HG03025 (cell line): ENCODE data around the gene CPB2.

Source experiments
- ATAC-seq: cut with Tn5 transposase; IDR thresholded peaks from one replicate; pipeline ENCODE4 v1.9.1; 2021; ENCODE audit warnings: mild to moderate bottlenecking, moderate library complexity; ENCODE audit not compliant: unreplicated experiment, low FRiP score

CPB2 gene

DNA sequence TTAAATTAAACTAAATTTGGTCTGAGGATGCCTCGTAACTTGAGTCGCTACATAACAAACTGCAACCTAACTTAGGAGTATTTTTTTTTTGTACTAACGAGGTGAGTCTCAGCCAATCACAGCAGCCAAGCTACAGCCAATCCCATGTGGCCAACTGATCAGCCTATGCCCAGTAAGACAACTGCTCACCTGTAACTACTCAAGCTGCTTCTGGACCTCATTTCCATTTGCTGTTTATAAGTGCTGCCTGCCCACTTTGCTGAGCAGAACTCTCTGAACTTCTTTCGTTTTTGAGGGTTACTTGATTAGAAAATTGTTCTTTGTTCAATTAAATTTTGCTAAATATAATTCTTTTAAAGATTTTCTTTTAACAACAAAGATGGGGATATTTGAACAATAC, 3.8 kb downstream of the CPB2 start:
- ATAC-seq = no peak

DNA sequence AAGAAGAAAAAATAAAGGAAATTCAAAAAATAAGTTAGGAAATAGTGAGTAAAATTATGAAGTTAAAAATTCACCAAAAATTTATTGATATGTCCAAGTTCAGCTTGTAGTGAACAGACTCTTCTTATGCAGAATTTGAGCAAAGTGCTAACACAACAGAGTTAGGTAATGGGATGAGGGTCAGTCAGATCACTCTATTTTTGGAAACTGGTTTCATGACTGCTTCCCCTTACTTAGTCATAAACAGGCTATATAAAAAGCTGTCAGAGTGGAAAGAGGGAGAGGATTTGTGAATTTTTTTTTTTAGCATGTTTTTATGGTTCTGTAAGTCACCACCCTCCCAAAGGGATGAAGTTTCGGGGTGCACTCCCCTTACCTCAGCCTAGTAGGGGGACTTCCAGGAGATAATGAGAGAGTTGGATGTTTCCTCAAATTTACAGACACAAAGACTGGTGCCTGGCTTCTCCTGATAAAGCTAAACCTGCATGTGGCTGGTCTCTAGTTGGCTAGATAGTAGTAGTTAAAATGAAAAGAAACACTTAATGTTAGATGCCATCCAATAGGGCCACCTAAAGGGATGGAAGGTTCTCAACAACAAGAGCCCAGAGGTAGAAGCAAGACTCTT, 4.5 kb downstream of the CPB2 start:
- ATAC-seq = no peak

DNA sequence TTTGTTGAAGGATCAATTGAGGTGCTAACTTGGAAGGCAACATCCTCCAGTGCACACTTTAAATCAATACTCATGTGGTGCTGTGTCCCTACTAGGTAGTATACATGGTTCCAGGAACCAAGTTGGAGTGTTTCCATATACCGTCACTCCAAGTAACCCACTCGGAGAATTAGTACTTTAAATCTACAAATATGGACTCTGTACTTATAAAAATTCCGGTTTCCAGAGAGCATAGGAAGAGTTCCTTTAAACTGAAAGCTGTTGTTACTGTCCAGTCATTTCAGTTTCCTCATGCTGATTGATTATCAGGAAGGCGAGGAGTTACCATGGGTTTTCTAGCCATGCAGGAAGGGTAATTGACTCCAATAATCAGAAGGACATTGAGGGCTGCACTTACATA, 7.2 kb downstream of the CPB2 start:
- ATAC-seq = no peak

DNA sequence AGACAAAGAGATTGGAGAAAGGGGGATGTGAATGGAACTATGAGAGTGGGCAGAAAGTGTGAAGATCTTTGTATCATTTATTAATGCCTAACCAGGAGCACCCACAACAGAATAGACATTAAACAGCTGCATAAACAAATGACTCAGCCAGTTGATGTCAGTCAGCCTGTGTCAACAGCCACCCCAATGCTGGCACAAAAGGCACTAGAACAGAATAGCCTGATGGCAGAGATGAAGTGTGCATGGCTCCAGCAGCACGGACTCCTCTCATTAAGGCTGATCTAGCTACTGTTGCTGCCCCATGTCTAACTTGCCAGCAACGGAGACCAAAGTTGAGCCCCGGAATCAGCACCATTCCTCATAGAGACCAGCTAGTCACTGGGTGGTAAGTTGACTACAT, 7.8 kb downstream of the CPB2 start:
- no peak for ATAC-seq

DNA sequence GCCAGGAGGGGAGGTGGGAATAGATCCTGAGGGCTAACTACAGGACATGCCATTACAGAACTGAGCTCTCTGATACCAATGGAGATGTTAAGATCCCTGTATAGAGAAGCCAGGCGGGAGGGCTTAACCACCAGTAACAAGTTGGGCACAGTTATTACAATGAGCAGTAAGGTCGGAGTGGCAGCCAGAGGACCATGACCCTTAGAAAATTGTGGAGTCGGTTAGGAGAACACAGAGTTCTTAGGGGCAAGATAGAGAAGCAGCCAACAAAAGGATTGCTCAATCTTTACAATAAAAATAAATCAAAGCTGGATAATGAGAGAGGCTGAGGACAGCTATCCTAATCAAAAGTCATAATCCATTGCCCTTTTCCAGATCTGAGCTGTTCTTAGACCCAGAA, 10.4 kb downstream of the CPB2 start:
- ATAC-seq = no peak

DNA sequence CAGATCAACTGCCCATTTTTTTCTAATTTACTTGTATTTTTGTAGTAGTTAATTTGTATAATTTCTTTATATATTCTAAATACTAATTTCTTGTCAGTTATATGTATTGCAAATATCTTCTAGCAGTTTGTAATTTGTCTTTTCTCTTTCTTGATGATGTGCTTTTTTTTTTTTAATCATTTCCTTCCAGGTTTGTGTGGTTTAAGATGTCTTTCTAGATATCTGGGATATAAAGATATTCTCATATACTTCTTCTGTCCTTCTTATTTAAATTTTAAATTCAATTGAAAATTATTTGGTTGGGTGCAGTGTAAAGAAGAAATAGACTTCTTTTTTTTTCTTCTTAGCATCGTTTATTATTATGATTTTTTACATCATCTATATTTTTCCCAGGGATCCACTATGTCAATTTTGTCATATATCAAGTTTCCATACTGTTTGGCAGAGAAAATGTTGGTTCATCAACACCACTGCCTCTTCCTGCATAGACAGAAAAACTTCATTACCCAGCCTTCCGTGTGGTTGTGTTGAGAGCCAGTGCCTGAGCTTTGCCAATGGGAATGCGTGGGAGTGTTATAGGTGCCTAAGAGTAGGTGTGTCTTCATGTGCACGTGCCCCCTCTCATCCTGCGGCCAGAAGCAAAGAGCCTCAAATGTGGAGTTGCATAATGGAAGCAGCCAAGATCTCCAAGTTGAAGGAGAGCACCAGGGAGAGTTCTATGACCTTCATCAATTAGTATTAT, 15.8 kb downstream of the CPB2 start:
- no peak for ATAC-seq

DNA sequence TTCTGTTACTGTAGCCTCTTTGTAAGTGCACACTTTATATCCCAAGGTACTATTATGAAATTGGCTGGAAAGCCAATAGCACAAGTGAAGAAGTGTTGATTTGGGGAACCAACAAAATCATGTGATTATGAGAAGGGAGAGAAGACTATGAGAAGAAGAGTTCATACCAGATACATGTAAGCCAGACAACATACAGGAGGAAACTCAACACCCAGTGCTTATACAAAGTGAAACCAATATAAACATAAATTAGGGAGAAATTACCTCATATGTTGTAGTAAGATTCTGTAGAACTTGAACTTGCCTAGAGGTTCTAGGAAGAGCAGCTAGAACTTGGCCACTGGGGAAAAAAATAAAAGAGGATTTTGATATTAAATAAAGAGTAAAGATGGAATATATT, 17.4 kb downstream of the CPB2 start:
- ATAC-seq = no peak

DNA sequence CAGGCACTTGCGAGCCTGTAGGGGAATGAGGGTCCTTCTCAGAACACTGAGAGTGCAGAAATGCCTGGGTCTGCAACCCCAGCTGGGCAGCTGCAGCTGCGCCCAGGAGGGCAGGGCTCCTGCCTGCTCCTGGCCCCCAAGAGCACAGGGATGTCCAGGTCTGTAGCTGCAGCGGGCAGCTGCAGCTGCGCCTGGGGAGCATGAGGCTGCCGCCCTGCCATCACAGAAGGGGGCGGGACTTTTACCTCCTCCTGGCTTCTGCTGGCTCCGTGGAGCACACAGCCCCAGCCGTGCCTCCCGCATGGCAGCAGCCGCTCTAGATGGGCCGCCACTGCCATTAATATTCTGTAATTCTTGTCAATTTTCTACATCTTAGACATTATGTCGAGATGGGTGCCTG, 17.8 kb downstream of the CPB2 start:
- ATAC-seq = no peak

DNA sequence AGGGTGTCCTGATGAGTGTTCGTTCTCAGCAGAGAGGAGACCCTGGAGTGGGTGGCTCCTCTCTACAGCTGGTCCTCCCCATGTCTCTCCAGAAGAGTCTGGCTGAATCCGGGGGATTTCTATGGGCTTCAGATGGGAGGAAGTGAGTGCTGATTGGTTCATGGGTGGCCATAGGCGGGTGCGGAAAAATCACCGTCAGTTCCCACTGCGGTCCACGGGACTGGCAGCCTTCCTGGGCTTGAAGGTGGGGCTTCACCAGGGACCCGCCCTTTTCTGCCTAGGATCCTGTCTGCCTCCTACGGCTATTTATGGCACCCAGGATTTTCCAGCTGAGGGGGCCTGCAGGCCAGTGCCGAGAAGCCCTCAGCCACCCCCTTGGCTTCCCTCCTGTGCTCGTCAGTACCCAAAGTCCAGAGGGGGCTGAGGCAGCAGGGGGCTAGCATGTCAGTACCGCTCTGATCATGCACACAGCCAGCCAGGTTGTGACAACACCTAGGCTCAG, 18.4 kb downstream of the CPB2 start:
- ATAC-seq = no peak

DNA sequence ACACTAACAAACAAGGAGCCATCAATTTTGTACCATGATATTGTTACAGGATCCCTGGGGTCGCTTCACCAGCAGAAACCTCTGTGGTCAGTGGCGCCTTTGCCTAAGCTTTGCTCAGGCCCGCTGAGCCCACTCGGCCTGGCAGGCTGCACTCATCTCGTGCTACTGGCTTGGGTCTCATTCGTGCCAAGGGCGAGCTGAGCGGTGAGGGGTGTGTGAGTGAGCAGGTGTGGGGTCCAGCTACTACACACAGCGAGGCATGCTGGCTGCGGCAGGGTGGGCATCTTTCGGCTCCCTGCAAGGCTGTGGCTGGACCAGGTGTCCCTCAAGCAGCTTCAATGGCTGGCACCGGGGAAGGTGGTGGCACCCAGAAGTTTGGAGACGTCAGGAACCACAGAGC, 19.1 kb downstream of the CPB2 start:
- ATAC-seq = no peak

DNA sequence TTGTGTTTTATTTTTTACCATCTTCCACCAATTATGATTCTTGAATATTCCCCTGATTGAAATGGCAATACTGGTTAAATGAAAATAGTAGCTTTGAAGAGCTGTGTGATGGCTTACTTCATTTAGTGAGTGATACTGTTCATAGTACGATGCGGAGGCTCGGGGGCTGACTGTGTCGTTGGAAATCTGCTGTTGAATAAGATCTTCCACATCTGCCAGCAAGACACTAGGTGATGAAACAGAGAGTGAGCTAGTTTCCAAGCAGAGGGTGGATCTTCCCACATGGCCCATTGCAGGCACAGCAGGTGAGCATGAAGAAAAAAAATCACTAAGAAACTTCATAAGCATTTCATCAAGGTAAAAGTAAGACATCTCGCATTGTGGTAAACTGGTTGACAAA, 22.5 kb downstream of the CPB2 start:
- ATAC-seq = no peak

DNA sequence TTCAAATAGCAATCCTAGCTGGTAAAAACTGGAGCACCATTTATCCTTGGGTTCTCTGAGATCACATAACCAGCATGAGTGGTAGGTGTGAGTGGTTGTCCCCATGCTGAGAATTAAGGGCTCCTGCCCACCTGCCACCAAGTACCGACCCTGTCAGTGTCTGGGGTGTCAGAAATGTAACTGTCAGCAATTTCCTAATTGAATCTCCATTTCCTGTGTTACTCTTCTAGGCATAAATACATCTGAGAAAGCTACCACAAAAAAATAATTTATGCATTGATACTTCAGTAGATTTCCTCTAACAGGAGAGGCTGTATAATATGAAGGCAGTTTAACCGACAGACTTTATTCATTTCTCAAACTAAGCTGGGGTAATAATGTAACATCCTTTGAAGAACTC, 25.1 kb downstream of the CPB2 start:
- ATAC-seq = no peak

DNA sequence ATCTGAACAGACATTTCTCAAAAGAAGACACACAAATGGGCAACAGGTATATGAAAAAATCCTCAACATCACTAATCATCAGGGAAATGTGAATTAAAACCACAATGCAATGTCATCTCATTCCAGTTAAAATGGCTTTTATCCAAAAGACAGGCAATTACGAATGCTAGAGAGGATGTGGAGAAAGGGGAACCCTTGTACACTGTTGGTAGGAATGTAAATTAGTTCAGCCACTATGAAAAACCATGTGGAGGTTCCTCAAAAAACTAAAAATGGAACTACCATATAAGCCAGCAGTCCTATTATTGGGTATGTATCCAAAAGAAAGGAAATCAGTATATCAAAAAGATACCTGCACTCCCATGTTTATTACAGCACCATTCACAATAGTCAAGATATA, 27.6 kb downstream of the CPB2 start:
- ATAC-seq = no peak

DNA sequence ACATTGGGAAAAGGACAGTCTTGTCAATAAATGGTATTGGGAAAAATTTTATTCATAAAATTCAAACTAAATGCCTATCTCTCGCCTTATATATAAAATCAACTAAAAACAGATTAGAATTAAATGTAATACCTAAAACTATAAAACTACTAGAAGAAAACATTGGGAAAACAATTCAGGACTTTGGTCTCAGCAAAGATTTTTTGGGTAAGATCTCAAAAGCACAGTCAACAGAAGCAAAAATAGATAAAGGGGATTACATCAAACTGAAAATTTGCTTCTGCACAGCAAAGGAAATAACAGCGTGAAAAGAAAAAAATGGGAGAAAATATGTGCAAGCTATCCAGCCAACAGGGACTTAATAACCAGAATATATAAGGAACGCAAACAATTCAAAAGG, 28.0 kb downstream of the CPB2 start:
- ATAC-seq = no peak

DNA sequence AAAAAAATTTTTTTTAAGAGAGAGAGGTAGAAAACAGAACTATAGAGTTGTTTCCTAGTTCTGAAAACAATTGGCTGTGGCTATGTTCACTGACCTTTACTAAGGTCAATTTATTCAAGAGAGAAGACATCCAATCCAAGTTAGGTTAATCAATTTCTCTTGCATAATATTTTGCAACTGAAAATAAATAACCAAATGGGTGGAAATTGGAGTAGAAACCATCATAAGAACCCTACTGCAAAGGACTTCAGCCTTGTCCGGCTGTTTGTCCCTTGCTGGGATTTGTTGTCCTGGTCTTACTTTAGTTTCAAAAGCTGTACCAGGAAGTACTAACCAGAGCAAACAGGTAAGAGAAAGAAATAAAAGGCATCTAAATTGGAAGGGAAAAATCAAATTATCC, 29.0 kb downstream of the CPB2 start:
- ATAC-seq = no peak

DNA sequence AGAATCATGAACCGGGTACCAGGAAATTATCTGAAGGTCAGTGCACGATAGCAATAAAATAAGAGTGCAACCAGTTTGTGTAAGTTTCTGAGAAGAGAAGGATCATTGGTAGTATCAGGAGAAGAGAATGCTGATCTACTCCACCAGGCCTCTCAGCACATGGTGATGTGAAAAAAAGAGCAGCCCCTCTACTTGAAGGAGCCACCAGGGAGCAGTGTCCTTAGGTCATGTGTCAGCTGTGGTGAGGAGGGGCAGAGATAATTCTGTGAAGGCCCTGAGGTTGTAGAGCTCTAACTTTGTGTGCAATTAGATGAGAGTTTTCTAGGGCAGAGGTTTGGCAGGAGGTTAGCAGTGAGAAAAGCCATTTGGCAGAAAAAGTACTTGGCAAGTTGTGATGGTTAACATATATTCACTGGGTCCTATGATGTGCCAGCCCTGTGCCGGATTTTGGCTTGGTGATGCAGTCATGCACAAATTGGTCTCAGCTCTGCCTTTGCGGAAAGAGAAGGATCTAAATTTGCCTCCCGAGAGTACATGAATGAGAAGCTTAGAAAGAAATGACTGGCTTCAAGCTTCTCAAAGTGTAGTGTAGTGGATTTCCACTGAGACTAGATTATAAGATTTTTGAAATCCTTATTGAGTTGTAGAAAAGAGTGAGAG, 33.1 kb downstream of the CPB2 start:
- peak; percentile 91 for ATAC-seq

DNA sequence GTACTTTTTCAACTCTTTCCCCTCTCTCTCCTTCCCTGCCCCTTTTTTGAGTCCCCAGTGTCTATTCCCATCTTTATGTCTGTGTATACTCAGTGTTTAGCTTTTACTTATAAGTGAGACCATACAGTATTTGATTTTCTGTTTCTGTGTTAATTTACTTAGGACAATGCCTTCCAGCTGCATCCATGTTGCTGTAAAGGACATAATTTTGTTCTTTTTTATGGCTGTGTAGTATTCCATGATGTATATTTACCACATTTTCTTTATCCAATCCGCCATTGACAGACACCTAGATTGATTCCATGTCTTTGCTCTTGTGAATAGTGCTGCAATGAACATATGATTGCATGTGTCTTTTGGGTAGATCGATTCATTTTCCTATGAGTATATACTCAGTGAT, 41.5 kb downstream of the CPB2 start:
- no peak for ATAC-seq

DNA sequence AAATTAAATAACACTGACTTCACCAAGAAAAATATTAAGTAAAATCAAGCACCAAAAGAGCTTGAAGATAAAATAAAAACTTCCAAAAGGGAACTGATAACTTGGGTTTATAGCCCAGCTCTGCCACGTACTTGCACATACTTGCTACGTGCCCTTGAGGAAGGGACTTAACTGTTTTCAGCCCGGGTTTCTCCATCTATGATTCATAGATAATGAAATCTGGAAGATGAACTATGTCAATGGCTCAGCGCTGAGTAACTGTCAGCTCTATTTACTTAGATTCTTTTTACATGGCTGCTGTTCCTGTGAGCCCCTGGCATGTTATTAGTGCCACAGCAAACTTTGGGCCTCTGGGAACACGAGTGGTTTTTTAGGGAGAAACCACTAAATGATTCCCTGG, 42.6 kb downstream of the CPB2 start:
- no peak for ATAC-seq

DNA sequence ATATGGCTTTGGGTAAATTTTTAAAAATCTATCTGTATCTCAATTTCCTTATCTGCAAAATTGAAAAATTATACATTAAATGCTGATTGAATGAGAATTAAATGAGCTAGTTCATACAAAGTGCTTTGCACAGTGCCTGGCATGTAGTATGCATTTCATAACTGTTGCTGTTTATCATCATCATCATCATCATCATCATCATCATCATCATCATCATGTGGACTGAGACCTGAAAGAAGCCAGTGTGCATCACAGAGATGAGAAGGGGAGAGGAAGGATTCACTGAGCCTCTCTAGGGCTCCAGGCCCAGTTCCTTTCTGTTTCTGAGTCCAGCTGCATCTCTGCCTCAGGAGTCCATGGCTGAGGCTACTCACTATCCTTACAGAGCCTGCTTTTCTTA, 45.4 kb downstream of the CPB2 start:
- ATAC-seq = no peak

DNA sequence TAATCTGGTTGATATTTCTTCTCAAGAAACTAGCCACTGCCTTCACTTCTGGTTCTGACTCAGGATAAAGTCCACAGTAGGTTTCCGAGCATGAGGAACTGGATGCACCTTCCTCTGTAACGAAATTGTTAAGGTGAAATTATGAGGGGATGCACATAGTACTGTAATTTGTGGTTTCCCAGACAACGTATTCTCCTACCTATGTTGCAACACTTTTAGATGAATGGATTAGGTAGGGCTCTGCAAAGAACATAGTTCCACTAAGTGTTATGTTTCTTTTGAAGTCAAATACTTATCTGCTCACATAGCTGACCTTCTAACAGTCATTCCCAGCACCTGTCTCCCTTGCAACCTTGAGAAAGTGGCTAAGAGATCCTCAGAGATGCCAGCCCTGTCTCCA, 46.6 kb downstream of the CPB2 start:
- ATAC-seq = no peak

DNA sequence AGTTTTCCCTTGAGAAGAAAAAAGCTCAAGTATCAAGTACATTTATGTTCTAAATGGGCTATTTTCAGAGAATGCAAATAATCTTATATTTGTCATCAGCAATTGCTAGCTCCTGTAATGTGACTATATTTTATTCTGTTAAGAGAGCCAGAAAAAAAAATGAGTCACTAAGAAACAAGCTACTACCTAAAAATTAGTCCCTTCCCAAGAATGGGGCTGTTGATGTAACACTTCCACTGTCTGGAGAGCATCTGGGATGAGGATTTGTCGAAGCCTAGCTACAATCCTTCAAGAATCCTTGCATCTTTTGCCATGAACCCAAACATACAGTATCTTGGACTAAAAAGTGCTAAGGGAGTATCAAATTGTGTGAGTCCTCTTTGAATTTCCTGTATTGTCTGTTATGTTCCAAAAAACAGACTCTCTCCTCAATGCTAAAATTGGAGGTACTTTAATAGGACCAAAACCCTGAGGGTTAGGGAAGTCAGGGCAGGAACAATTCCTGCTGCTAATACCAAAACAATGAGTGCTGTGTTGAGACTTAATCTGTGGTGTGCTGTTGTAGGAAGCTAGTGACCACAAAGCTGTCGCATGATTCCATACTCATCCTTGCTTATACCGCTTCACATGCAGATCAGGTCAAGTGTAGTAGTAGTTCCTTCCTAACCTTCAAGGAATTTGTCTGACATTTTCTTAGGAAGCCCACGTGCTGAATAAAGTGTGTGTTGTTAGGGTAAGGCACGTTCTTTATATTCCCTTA, 47.4 kb downstream of the CPB2 start:
- no peak for ATAC-seq
